Retina (tissue), 1 donor: ENCODE data around the gene CAMK4.
"Not testable (repeated sequence)": the region's sequence is repeated elsewhere in the genome, so short reads cannot be mapped to it uniquely, and the experiment has no call there.

Experiments used
- DNase-seq: peaks from one replicate; pipeline ENCODE4 v3.0.0-alpha.2; 2016

CAMK4 gene

GRCh38 chr5:111313017-111313724 is 89.0 kb downstream of the CAMK4 start:
- no peak for DNase-seq

DNA sequence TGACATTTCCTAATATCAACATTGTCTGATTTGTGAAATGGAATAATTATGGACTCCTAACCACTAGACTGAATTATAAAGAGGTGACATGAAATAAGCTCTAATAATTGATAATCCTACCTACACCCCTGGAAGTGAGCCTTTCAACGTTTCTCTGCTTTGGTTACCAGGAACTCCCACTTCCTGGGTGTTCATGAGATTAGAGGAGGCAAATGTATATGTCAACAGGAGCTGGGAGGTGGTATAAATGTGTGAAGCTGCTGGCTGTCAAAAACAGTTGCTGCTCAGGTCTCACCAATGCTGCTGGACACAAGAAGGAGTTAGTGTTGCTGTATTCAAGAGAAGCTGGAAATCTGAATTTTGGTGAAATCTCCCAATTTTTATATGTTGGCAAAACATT is 96.8 kb downstream of the CAMK4 start:
- DNase-seq: no peak

DNA sequence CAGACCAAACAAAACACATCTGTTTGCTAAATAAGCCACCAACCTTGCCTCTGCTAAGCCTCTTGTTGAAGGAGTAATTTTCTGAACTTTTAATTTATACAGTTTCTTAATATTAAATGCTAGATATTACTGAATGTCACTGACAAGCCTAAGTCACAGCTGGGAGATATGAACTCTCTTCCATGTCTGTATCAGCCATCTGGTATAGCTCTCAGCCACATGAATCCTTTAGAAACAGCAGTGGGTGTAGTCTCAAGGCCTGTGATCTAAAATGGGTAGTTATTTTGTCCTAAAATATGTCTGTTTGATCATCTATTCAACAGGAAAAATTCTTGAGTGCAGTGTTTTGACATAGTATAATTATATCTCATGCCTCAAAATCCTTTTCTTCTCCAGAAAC is 97.2 kb downstream of the CAMK4 start:
- DNase-seq: no peak

DNA sequence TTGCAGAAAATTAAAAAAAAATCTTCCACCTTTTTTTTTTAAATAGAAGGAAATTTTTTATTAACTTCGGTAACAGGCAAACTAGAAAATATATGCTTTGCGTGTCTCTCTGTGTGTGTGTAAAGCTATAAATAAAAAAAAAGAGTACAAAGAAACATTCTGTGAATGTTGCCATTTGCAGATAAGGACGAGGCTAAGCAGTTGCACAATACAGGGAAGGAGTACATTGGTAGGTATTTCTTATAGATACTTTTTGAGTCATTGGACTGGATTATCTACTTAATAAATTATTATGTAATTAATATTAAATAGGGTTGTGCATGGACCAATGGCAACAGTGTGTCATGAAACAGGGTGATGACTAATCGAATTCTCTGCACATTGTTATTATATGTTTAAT is 102.4 kb downstream of the CAMK4 start:
- no peak for DNase-seq

GRCh38 chr5:111337133-111337532 is 112.9 kb downstream of the CAMK4 start:
- DNase-seq: no peak

DNA sequence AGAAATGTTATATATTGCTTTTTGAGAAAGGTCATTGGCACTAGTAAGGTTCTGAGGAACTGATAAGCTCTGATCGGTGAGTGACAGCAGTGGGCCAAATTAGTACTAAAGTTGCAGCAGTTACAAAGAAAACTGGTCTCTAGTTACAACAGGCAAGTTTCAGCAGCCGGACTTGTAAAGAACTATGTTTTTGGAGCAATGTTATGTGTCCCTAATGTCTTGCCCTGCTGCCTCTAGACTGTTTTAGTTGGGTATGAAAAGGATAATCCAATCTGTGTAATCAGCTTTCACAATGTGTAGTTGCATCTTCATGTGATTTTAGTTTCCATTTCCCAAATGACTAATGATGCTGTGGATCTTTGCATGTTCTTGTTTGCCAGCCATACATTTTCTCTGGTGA is 113.5 kb downstream of the CAMK4 start:
- DNase-seq: no peak

GRCh38 chr5:111345731-111346130 is 121.5 kb downstream of the CAMK4 start:
- DNase-seq: no peak

DNA sequence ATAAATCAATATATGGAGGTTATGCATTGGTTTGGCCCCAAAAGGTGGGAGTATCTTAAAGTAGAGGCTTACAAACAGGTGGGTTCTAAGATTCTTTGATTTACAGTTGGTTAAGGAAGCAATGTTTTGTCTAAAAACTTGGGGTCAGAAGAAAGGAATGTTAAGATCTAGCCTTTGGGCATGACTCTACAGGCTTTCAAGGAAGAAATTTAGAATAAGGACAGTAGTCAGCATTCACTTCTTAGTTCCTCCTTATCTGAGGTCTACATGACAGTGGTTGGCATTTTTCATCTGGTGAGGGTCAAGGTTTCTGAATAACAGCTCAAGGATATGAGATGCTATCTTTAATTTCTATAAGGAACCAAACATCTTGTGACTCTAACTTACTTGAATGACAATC is 122.8 kb downstream of the CAMK4 start:
- DNase-seq: no peak

- DNase-seq: no peak
These were observed 124.6 kb downstream of the CAMK4 start for GRCh38 chr5:111348661-111349329.

- no peak for DNase-seq
These were observed 125.2 kb downstream of the CAMK4 start for GRCh38 chr5:111349429-111349828.

DNA sequence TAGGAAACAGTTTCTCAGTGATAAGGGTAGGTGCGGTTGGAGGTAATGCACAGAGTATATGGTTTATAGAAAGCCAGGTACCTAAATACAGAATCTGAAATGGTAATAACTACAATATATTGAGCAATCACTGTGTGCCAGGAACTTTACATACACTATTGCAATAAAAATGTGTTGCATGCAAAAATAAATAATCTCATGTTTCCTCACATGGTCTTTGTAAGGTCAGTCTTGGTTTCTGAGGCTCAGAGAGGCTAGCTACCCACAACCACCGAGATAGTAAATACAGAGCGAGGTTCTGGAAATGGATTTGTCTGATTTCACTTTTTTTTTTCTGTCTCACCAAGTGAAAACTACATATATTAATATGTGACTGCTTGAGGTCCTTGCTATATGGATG is 128.9 kb downstream of the CAMK4 start:
- no peak for DNase-seq

DNA sequence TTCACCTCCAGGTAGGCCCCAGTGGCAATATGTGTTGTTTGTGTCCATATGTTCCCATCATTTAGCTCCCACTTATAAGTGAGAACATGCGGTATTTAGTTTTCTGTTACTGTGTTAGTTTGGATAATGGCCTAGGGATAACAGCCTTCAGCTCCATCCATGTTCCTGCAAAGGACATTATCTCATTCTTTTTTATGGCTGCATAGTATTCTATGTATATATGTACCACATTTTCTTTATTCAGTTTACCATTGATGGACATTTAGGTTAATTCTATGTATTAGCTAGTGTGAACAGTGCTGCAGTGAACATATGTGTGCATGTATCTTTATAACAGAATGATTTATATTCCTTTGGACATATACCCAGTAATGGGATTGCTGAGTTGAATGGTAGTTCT is 134.5 kb downstream of the CAMK4 start:
- not testable (repeated sequence) for DNase-seq

DNA sequence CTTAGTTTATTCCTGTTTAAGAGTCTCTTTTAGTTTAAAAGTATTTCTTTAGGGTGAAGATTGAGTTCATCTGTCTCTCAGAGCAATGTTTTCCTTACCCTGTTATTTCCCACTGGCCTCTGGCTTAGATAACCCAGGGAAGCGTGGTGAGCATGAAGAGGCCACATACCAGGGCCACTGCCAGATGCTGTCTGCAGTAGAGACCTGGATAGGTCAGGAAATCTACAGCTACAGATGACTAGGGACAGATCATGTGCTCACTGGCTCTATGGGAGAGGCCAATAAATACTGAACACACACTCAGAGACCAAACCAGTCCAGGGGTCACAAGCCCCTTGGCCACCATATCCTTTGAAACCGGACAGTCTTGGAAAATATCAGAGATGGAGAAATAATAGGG is 136.0 kb downstream of the CAMK4 start:
- DNase-seq: no peak

GRCh38 chr5:111364992-111365391 is 140.8 kb downstream of the CAMK4 start:
- DNase-seq: no peak

- no peak for DNase-seq
These were observed 142.2 kb downstream of the CAMK4 start for GRCh38 chr5:111366388-111366787.

- DNase-seq: no peak
These were observed 142.9 kb downstream of the CAMK4 start for GRCh38 chr5:111367115-111367514.

- no peak for DNase-seq
These were observed 148.6 kb downstream of the CAMK4 start for GRCh38 chr5:111372799-111373198.

DNA sequence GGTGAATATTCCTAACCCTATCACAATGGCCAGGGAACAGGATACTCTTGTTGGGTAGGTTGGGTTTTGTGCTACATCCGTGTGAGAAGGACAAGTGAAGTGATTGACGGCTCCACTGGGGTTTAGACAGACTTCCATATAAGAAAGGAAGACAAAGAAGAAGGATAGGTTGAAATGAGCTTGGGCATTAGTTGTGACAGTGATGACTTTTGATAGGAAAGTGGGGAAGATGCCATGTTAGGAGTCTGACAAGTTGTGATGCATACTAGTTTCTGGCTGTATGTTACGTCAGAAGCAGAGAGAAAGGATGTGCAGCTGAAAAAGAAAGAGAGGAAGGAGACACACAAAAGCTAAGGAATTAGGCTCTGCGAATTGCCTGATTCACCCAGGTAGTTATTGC is 150.2 kb downstream of the CAMK4 start:
- no peak for DNase-seq

DNA sequence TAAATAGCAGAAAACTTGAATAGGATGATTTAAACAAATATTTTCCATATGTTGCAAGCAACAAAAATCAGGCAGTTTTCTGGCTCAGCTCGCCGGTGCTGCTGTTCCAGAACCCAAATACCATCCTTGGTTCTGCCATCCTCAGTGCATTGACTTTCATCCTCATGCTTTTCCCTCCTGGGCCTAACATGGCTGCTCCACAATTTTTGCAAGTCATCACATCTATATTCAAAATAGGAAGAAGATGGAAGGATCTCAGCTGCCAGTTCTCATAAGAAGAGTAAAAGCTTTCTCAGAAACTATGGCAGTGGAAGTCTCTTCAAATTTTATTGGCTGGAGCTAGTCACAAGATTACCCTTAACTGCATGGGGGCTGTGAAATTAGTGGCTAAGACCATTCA is 151.5 kb downstream of the CAMK4 start:
- no peak for DNase-seq

DNA sequence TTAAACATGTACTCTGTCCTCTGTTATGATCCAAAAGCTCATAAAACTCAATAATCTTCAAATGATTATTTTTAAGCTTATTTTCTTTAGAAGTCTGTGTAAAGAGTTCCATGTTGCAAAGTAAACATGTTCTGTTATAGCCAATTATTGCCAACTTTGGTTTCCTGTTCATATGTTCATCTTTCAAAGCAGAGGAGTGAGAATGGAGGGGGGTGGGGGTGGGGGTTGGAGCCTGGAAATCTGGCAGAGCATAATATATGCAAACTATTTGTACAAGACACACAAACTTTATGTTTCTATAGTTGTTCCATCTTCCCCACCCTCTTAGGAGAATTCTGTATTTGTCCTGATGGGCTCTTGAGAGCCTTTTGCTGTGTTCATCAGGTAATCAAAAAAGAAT is 153.1 kb downstream of the CAMK4 start:
- DNase-seq: no peak

- no peak for DNase-seq
These were observed 155.2 kb downstream of the CAMK4 start for GRCh38 chr5:111379391-111379816.

DNA sequence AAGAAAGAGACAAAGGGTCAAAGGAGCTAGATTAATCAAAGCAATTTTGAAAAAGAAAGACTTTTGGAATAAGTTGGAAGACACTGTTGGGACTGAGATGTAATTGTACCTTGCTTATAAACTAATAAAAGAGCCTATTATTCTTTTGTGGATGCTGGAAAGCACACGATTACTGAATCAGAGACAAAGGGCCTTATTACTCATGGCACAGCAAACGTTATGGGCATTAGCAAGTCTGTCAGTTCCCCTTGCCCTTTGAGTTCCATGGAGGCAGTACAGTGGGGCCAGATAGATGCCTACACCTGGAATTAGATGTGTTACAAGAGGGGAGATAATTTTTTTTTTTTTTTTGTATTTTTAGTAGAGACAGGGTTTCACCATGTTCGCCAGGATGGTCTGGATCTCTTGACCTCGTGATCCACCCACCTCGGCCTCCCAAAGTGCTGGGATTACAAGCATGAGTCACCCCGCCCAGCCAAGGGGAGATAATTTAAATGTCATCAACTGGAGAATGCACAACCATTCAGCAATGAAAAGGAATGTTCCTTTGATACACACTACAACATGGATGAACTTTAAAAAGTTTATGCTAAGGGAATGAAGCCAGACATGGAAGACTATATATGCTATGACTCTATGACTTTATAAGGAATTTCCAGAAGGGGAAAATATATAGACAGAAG is 159.2 kb downstream of the CAMK4 start:
- no peak for DNase-seq

DNA sequence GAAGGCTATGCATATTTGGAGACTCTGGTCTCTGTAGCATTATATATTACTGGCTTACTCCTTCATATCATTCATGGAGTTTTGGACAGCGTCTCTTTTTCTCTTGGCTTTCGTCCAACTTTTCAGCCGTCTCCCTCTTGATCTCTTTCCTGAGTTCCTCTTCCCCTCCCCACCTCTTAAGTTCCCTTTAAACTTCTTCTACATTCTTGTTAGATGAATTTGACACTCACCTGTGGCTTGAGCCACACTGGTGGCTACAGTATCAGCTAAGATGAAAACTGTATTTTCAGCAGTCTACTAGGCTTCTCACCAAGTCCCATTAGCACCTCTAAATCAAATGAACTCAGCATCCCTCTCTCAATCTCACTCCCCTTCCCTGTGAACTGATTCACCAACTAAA is 160.0 kb downstream of the CAMK4 start:
- DNase-seq: no peak

GRCh38 chr5:111385051-111385450 is 160.9 kb downstream of the CAMK4 start:
- DNase-seq: no peak
